Measurements from ENCODE around the gene HNRNPUL1. TPM values are rescaled to one million over a fixed set of nuclear protein-coding genes. Genes with fewer than 3 reads are reported as not detected.

Gene HNRNPUL1
- total RNA-seq, 1 experiment from 2014 or later = 315 TPM

DNA sequence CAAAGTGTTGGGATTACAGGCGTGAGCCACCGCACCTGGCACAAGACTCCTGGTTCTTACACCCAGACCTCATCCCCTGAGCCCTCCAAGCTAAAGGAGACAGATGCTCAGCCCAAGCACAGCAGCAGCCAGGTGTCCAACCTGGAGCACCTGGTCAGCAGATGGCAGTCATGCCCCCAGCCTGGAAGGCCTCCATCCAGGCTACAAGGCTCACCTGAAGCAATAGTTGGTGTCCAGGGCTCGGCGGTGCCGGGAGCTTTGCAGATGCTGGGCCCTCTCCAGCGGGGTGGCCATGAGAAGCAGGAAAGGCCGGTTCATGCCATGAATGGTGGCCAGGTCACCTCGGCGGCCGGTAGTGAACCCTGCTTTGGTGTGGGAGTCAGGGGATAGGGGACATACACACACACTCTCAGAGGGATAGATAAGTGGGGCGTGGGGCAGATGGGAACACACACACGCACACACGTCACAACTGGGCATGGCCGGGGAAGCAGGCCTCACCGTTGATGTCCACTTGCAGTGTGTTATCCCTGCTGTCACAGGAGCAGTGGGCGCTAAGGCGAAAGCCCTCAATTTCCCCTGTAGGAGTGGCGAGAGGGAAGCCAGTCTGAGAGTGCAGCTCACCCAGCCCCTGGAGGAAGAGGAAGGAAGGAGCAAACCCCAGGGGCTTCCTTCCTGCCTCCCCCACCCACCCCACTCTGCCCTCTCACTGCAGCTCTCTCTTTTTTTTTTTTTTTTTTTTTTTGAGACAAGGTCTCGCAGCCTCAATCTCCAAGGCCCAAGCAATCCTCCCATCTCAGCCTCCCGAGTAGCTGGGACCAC lies 77.7 kb downstream of the HNRNPUL1 start:
- H3K18ac ChIP-seq (ENCODE audit: insufficient read length, low read depth, low read length) = no peak overlapping the region
- H4K91ac ChIP-seq (ENCODE audit: insufficient read length, low read depth, low read length) = no peak overlapping the region
- H3T11ph ChIP-seq (ENCODE audit: low read length) = no peak overlapping the region
- H3K23me2 ChIP-seq (ENCODE audit: insufficient read length, low read depth, low read length, poor library complexity, severe bottlenecking) = no peaks in the 10 kb centered on the region
- no peak overlapping the region for H2BK15ac ChIP-seq (ENCODE audit: low read depth, low read length)
- no peak overlapping the region; a peak in 1 of 7 replicates for H3K27ac Mint-ChIP-seq
- no CpG with 5 or more reads among the region's 20 CpGs for WGBS (ENCODE audit: extremely low coverage, insufficient read length, low lambda C conversion rate)
- no peak overlapping the region for H2BK120ac ChIP-seq (ENCODE audit: low read depth, low read length, poor library complexity, severe bottlenecking)
- H3K4me3 Mint-ChIP-seq = no peak overlapping the region
- H3K27me3 Mint-ChIP-seq (ENCODE audit: low read depth) = no peaks in the 10 kb centered on the region
- H3K4ac ChIP-seq (ENCODE audit: low read depth, low read length) = no peak overlapping the region
- DNase-seq = peak; percentile 75
- no peaks in the 10 kb centered on the region for H3K9me3 ChIP-seq (ENCODE audit: control insufficient read depth, low read depth, low read length)
- no peak overlapping the region for H3K14ac ChIP-seq (ENCODE audit: insufficient read depth, low read length)
- no peaks in the 10 kb centered on the region for H3K79me2 ChIP-seq (ENCODE audit: insufficient read depth, low read length)
- H3K4me1 ChIP-seq (ENCODE audit: insufficient read depth, low read length) = no peaks in the 10 kb centered on the region
- no peaks in the 10 kb centered on the region for H3K9me3 Mint-ChIP-seq
- H2BK20ac ChIP-seq (ENCODE audit: low read depth, low read length, poor library complexity, severe bottlenecking) = no peak overlapping the region
- no peak overlapping the region for H3K9ac ChIP-seq (ENCODE audit: extremely low read depth, insufficient read length, low read length)
- TF ChIP-seq, protein P1, sequence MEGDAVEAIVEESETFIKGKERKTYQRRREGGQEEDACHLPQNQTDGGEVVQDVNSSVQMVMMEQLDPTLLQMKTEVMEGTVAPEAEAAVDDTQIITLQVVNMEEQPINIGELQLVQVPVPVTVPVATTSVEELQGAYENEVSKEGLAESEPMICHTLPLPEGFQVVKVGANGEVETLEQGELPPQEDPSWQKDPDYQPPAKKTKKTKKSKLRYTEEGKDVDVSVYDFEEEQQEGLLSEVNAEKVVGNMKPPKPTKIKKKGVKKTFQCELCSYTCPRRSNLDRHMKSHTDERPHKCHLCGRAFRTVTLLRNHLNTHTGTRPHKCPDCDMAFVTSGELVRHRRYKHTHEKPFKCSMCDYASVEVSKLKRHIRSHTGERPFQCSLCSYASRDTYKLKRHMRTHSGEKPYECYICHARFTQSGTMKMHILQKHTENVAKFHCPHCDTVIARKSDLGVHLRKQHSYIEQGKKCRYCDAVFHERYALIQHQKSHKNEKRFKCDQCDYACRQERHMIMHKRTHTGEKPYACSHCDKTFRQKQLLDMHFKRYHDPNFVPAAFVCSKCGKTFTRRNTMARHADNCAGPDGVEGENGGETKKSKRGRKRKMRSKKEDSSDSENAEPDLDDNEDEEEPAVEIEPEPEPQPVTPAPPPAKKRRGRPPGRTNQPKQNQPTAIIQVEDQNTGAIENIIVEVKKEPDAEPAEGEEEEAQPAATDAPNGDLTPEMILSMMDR (conservative IDR thresholded peaks at IDR 0.05) = peak; percentile 46; the same call in 2 of the 3 replicates
- H2AFZ ChIP-seq (ENCODE audit: low read length) = no peak overlapping the region
- no peaks in the 10 kb centered on the region for H3K79me1 ChIP-seq (ENCODE audit: insufficient read depth, low read depth, low read length, poor library complexity, severe bottlenecking)
- H3K23ac ChIP-seq (ENCODE audit: insufficient read length, low read depth, low read length) = no peak overlapping the region
- peaks cover 0 to 45% (median under 1%) of the 10 kb centered on the region in 3 experiments; a peak in 3 of 7 replicates for H3K36me3 Mint-ChIP-seq (ENCODE audit: insufficient read depth in 1 of 3, low read depth in 3 of 3)
- no peak overlapping the region for H2AK5ac ChIP-seq (ENCODE audit: insufficient read length, low read length)
- no peaks in the 10 kb centered on the region for H3K27me3 ChIP-seq (ENCODE audit: insufficient read depth, low read length)
- H3K27ac ChIP-seq (ENCODE audit: insufficient read length, low read depth, low read length) = no peak overlapping the region
- H2BK12ac ChIP-seq (ENCODE audit: insufficient read length, low read depth, low read length) = no peak overlapping the region
- no peak overlapping the region for H4K5ac ChIP-seq (ENCODE audit: insufficient read length, low read depth, low read length)
- H2BK5ac ChIP-seq (ENCODE audit: insufficient read length, low read length) = no peak overlapping the region
- H4K8ac ChIP-seq (replicated peaks; ENCODE audit: insufficient read length, low read depth, low read length) = no peak overlapping the region
- no peak overlapping the region for H3K56ac ChIP-seq (ENCODE audit: insufficient read length, low read depth, low read length)
- H3K4me1 Mint-ChIP-seq = no peaks in the 10 kb centered on the region
- H4K20me1 ChIP-seq (ENCODE audit: control insufficient read depth, insufficient read depth, insufficient read length) = no peaks in the 10 kb centered on the region
- H3K4me2 ChIP-seq (ENCODE audit: insufficient read depth, insufficient read length, low read length) = no peak overlapping the region

Measured in H9 (cell line).